H9 (cell line): ENCODE data around the gene WSCD1. TPM values are rescaled to one million over a fixed set of nuclear protein-coding genes. Genes with fewer than 3 reads are reported as not detected.

Source experiments
- DNase-seq: peaks from one replicate; pipeline ENCODE4 v3.0.0-alpha.2; 2017
- H2AFZ ChIP-seq: one replicate; pipeline ENCODE4 v1.6.1; 2013; ENCODE audit warnings: mild to moderate bottlenecking, low read length, control low read depth, moderate library complexity
- H2AK5ac ChIP-seq: 2 replicates; pipeline ENCODE4 v1.6.1; 2013; ENCODE audit warnings: low read length, control low read depth, mixed read lengths; ENCODE audit not compliant: insufficient read length
- H2BK120ac ChIP-seq: one replicate; pipeline ENCODE4 v1.6.1; 2013; ENCODE audit warnings: low read depth, mild to moderate bottlenecking, low read length, control low read depth, inconsistent platforms; ENCODE audit not compliant: poor library complexity, severe bottlenecking
- H2BK12ac ChIP-seq: 2 replicates; pipeline ENCODE4 v1.6.1; 2013; ENCODE audit warnings: low read length, control low read depth, mixed read lengths, low read depth; ENCODE audit not compliant: insufficient read length
- H2BK15ac ChIP-seq: 2 replicates; pipeline ENCODE4 v1.6.1; 2013; ENCODE audit warnings: low read depth, low read length, control low read depth
- H2BK20ac ChIP-seq: one replicate; pipeline ENCODE4 v1.6.1; 2013; ENCODE audit warnings: low read depth, mild to moderate bottlenecking, low read length, control low read depth, inconsistent platforms; ENCODE audit not compliant: poor library complexity, severe bottlenecking
- H2BK5ac ChIP-seq: 2 replicates; pipeline ENCODE4 v1.6.1; 2013; ENCODE audit warnings: low read length, control low read depth, mixed read lengths; ENCODE audit not compliant: insufficient read length
- H3K14ac ChIP-seq: 2 replicates; pipeline ENCODE4 v1.6.1; 2013; ENCODE audit warnings: low read length, control low read depth; ENCODE audit not compliant: insufficient read depth
- H3K18ac ChIP-seq: 2 replicates; pipeline ENCODE4 v1.6.1; 2013; ENCODE audit warnings: low read depth, mild to moderate bottlenecking, mixed read lengths, low read length, control low read depth; ENCODE audit not compliant: insufficient read length
- H3K23ac ChIP-seq: 2 replicates; pipeline ENCODE4 v1.6.1; 2013; ENCODE audit warnings: low read length, control low read depth, mixed read lengths, low read depth; ENCODE audit not compliant: insufficient read length
- H3K23me2 ChIP-seq: 2 replicates; pipeline ENCODE4 v1.6.1; 2013; ENCODE audit warnings: low read depth, mild to moderate bottlenecking, mixed read lengths, low read length, control low read depth; ENCODE audit not compliant: insufficient read length, poor library complexity, severe bottlenecking
- H3K27ac ChIP-seq: 2 replicates; pipeline ENCODE4 v1.5.1; 2013; ENCODE audit warnings: low read length, control low read depth, mixed read lengths, low read depth; ENCODE audit not compliant: insufficient read length
- H3K27me3 ChIP-seq: 2 replicates; pipeline ENCODE4 v1.6.1; 2013; ENCODE audit warnings: low read length, control low read depth, inconsistent platforms; ENCODE audit not compliant: insufficient read depth
- H3K4ac ChIP-seq: 2 replicates; pipeline ENCODE4 v1.6.1; 2013; ENCODE audit warnings: low read depth, mild to moderate bottlenecking, control low read depth, inconsistent platforms, low read length, moderate library complexity
- H3K4me1 ChIP-seq: 2 replicates; pipeline ENCODE4 v1.6.1; 2013; ENCODE audit warnings: low read length, control low read depth, inconsistent platforms; ENCODE audit not compliant: insufficient read depth
- H3K4me2 ChIP-seq: 2 replicates; pipeline ENCODE4 v1.6.1; 2013; ENCODE audit warnings: low read length, control low read depth, mixed read lengths; ENCODE audit not compliant: insufficient read length, insufficient read depth
- H3K56ac ChIP-seq: 2 replicates; pipeline ENCODE4 v1.6.1; 2013; ENCODE audit warnings: low read depth, mild to moderate bottlenecking, mixed read lengths, low read length, control low read depth; ENCODE audit not compliant: insufficient read length
- H3K79me1 ChIP-seq: 2 replicates; pipeline ENCODE4 v1.6.1; 2013; ENCODE audit warnings: low read depth, mild to moderate bottlenecking, moderate library complexity, low read length, control low read depth, inconsistent platforms; ENCODE audit not compliant: insufficient read depth, poor library complexity, severe bottlenecking
- H3K79me2 ChIP-seq: 2 replicates; pipeline ENCODE4 v1.6.1; 2013; ENCODE audit warnings: low read length, control low read depth, inconsistent platforms; ENCODE audit not compliant: insufficient read depth
- H3K9ac ChIP-seq: 2 replicates; pipeline ENCODE4 v1.6.1; 2013; ENCODE audit warnings: low read length, control low read depth, mixed read lengths; ENCODE audit not compliant: insufficient read length; ENCODE audit errors: extremely low read depth
- H3K9me3 ChIP-seq: one replicate; pipeline ENCODE4 v1.6.1; 2013; ENCODE audit warnings: low read depth, low read length, inconsistent platforms; ENCODE audit not compliant: control insufficient read depth
- H3T11ph ChIP-seq: one replicate; pipeline ENCODE4 v1.6.1; 2013; ENCODE audit warnings: mild to moderate bottlenecking, low read length, control low read depth, inconsistent platforms
- H4K20me1 ChIP-seq: one replicate; pipeline ENCODE4 v1.6.1; 2013; ENCODE audit not compliant: control insufficient read depth, insufficient read length, insufficient read depth
- H4K5ac ChIP-seq: 2 replicates; pipeline ENCODE4 v1.6.1; 2013; ENCODE audit warnings: low read depth, mild to moderate bottlenecking, mixed read lengths, low read length, control low read depth; ENCODE audit not compliant: insufficient read length
- H4K8ac ChIP-seq: replicated peaks from 2 replicates; pipeline ENCODE4 v1.6.1; 2013; ENCODE audit warnings: low read length, control low read depth, mixed read lengths, low read depth; ENCODE audit not compliant: insufficient read length
- H4K91ac ChIP-seq: 2 replicates; pipeline ENCODE4 v1.6.1; 2013; ENCODE audit warnings: low read depth, mild to moderate bottlenecking, moderate library complexity, mixed read lengths, low read length, control low read depth; ENCODE audit not compliant: insufficient read length
- H3K27ac Mint-ChIP-seq, 3 experiments: 2 replicates in 2 of 3; 3 replicates in 1 of 3; pipeline ENCODE4 v1.8.0; 2020 to 2021; ENCODE audit warnings: mixed read lengths in 3 of 3, mild to moderate bottlenecking in 1 of 3, moderate library complexity in 1 of 3
- H3K27me3 Mint-ChIP-seq: 2 replicates; pipeline ENCODE4 v1.8.0; 2021; ENCODE audit warnings: low read depth, mild to moderate bottlenecking, moderate library complexity, mixed read lengths
- H3K36me3 Mint-ChIP-seq, 3 experiments: 2 replicates in 2 of 3; 3 replicates in 1 of 3; pipeline ENCODE4 v1.8.0; 2020 to 2021; ENCODE audit warnings: low read depth in 3 of 3, mixed read lengths in 3 of 3; ENCODE audit not compliant: insufficient read depth in 1 of 3
- H3K4me1 Mint-ChIP-seq, 2 experiments: 2 replicates each; pipeline ENCODE4 v1.8.0; 2020; ENCODE audit warnings: mixed read lengths in 2 of 2
- H3K4me3 Mint-ChIP-seq, 2 experiments: 2 replicates in 1 of 2; 3 replicates in 1 of 2; pipeline ENCODE4 v1.8.0; 2020 to 2021; ENCODE audit warnings: mild to moderate bottlenecking in 2 of 2, mixed read lengths in 2 of 2, moderate library complexity in 1 of 2
- H3K9me3 Mint-ChIP-seq, 2 experiments: 2 replicates in 1 of 2; 3 replicates in 1 of 2; pipeline ENCODE4 v1.8.0; 2020; ENCODE audit warnings: mild to moderate bottlenecking in 2 of 2, mixed read lengths in 2 of 2, moderate library complexity in 1 of 2
- CTCF ChIP-seq: fragments of 200-600 bp; sonication (generic); conservative IDR thresholded peaks from 3 replicates; pipeline ENCODE4 v1.8.0; 2021; ENCODE audit warnings: antibody characterized with exemption, mild to moderate bottlenecking
- WGBS: extraction: QIAGEN DNeasy Blood & Tissue Kit; methylation state at CpG from one replicate; pipeline ENCODE4 v1.1.7; 2013; ENCODE audit warnings: missing lambda C conversion rate, low lambda C conversion rate, mixed read lengths; ENCODE audit not compliant: insufficient read length; ENCODE audit errors: extremely low coverage; 5-methylcytosine and 5-hydroxymethylcytosine counted together
- total RNA-seq: library from RNA; stranded (reverse); gene quantifications from 2 replicates; pipeline ENCODE4 v1.2.1, GENCODE V29; 2021

The WSCD1 gene
- total RNA-seq, 1 experiment from 2014 or later: 33.6 TPM

GRCh38 chr17:6023036-6023831 lies 46.9 kb upstream of the WSCD1 start:
- H3T11ph ChIP-seq: no peak overlapping the region
- no peak overlapping the region for H2BK5ac ChIP-seq
- H2AK5ac ChIP-seq: no peak overlapping the region
- no peak overlapping the region for H4K5ac ChIP-seq
- H3K14ac ChIP-seq: no peak overlapping the region
- H2AFZ ChIP-seq: no peak overlapping the region
- no peak for TF ChIP-seq CTCF
- WGBS: no CpG with 5 or more reads among the region's 6 CpGs
- H2BK120ac ChIP-seq: no peak overlapping the region
- no peak overlapping the region for H3K56ac ChIP-seq
- no peak overlapping the region for H3K18ac ChIP-seq
- no peaks in the 10 kb centered on the region for H3K79me2 ChIP-seq
- no peaks in the 10 kb centered on the region for H3K4me1 ChIP-seq
- no peak overlapping the region for H3K4ac ChIP-seq
- no peaks in the 10 kb centered on the region for H3K9me3 ChIP-seq
- no peak overlapping the region for H2BK20ac ChIP-seq
- Mint-ChIP-seq H3K27me3 (no peaks in the 10 kb centered on the region), H3K9me3 (peaks cover 2 to 3% of the 10 kb centered on the region in 2 experiments; a peak in 2 of 5 replicates), H3K4me3 (no peak overlapping the region), H3K36me3 (peaks cover 0 to 4% (median 0%) of the 10 kb centered on the region in 3 experiments; a peak in 1 of 7 replicates), H3K27ac (no peak overlapping the region), H3K4me1 (peaks cover 15 to 21% of the 10 kb centered on the region in 2 experiments)
- no peak overlapping the region for H3K4me2 ChIP-seq
- H4K91ac ChIP-seq: no peak overlapping the region
- H3K79me1 ChIP-seq: no peaks in the 10 kb centered on the region
- H3K23me2 ChIP-seq: no peaks in the 10 kb centered on the region
- no peak overlapping the region for H3K9ac ChIP-seq
- no peak for DNase-seq
- H3K27ac ChIP-seq: no peak overlapping the region
- H2BK15ac ChIP-seq: no peak overlapping the region
- no peaks in the 10 kb centered on the region for H3K27me3 ChIP-seq
- H2BK12ac ChIP-seq: no peak overlapping the region
- H3K23ac ChIP-seq: no peak overlapping the region
- no peak overlapping the region for H4K8ac ChIP-seq
- no peaks in the 10 kb centered on the region for H4K20me1 ChIP-seq
